Activated T-cell treated with anti-CD3 and anti-CD28 coated beads for 4 hours (primary cell): ENCODE results near the gene DOK4.

Experiments used
- DNase-seq: peaks from one replicate; pipeline ENCODE4 v3.0.0-alpha.2; 2020

Gene DOK4

GRCh38 chr16:57518922-57519321, 32.6 kb upstream of the DOK4 start:
- no peak for DNase-seq

- DNase-seq = no peak
Observed at GRCh38 chr16:57518520-57518919, 32.2 kb upstream of the DOK4 start.

GRCh38 chr16:57517397-57518367, 31.4 kb upstream of the DOK4 start:
- no peak for DNase-seq

- no peak for DNase-seq
Observed at GRCh38 chr16:57516773-57517172, 30.5 kb upstream of the DOK4 start.

GRCh38 chr16:57516176-57516725, 30.0 kb upstream of the DOK4 start:
- no peak for DNase-seq

GRCh38 chr16:57514791-57515600, 28.7 kb upstream of the DOK4 start:
- no peak for DNase-seq

GRCh38 chr16:57514371-57514770, 28.1 kb upstream of the DOK4 start:
- no peak for DNase-seq

GRCh38 chr16:57513371-57514102, 27.2 kb upstream of the DOK4 start:
- no peak for DNase-seq

- no peak for DNase-seq
Observed at GRCh38 chr16:57512296-57513001, 26.2 kb upstream of the DOK4 start.

- DNase-seq = no peak
Observed at GRCh38 chr16:57510016-57510871, 24.0 kb upstream of the DOK4 start.

GRCh38 chr16:57509231-57509923, 23.1 kb upstream of the DOK4 start:
- no peak for DNase-seq

GRCh38 chr16:57508035-57508425, 21.7 kb upstream of the DOK4 start:
- no peak for DNase-seq

GRCh38 chr16:57507136-57508034, 21.1 kb upstream of the DOK4 start:
- no peak for DNase-seq

GRCh38 chr16:57505169-57505568, 18.9 kb upstream of the DOK4 start:
- DNase-seq = no peak

- DNase-seq = no peak
Observed at GRCh38 chr16:57504491-57504890, 18.2 kb upstream of the DOK4 start.

GRCh38 chr16:57504001-57504400, 17.7 kb upstream of the DOK4 start:
- no peak for DNase-seq

- no peak for DNase-seq
Observed at GRCh38 chr16:57503366-57503765, 17.1 kb upstream of the DOK4 start.

GRCh38 chr16:57502048-57502775, 15.9 kb upstream of the DOK4 start:
- DNase-seq = no peak

- no peak for DNase-seq
Observed at GRCh38 chr16:57501492-57501891, 15.2 kb upstream of the DOK4 start.
